ENCODE data around the gene RPN1.

The RPN1 gene

GRCh38 chr3:128609294-128609693 lies 41.3 kb downstream of the RPN1 start:
- no peak overlapping the region for H3K4me3 ChIP-seq (ENCODE audit: low read depth, low read length)
- TF ChIP-seq CTCF (IDR thresholded peaks at IDR 0.05; ENCODE audit: low read depth, low read length, missing control alignments), result no peak
- DNase-seq (ENCODE audit: low read depth), result no peak

DNA sequence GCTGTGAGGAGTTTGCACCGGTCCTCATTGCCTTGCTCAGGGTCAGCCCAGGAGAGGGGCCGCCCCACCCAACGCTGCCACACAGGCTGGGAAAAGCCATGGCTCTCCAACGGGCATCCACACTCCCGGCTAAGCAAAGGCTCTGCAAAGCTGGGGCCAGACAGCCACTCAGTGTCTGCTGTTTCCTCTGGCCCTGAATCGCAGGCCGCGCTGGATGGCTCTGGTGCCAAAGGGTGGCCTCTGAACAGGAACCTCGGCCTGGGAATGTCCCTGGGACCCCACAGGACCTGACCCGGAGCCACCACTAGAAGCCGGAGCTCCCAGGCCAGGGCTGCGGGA lies 42.9 kb downstream of the RPN1 start:
- no peak overlapping the region for H3K4me3 ChIP-seq (ENCODE audit: low read depth, low read length)
- no peak for DNase-seq (ENCODE audit: low read depth)

GRCh38 chr3:128606094-128606493 lies 44.5 kb downstream of the RPN1 start:
- DNase-seq (ENCODE audit: low read depth), result no peak
- H3K4me3 ChIP-seq (ENCODE audit: low read depth, low read length), result no peak overlapping the region
- TF ChIP-seq CTCF (IDR thresholded peaks at IDR 0.05; ENCODE audit: low read depth, low read length, missing control alignments), result no peak

More for the DNA sequence above, 42.9 kb downstream of the RPN1 start:
- TF ChIP-seq CTCF (IDR thresholded peaks at IDR 0.05; ENCODE audit: low read depth, low read length, missing control alignments), result no peak

- no peak for TF ChIP-seq CTCF (IDR thresholded peaks at IDR 0.05; ENCODE audit: low read depth, low read length, missing control alignments)
- H3K4me3 ChIP-seq (ENCODE audit: low read depth, low read length), result no peak overlapping the region
- DNase-seq (ENCODE audit: low read depth), result no peak
These were observed 45.2 kb downstream of the RPN1 start for GRCh38 chr3:128605091-128606046.

GRCh38 chr3:128603811-128604775 lies 46.5 kb downstream of the RPN1 start:
- H3K4me3 ChIP-seq (ENCODE audit: low read depth, low read length), result no peak overlapping the region
- no peak for TF ChIP-seq CTCF (IDR thresholded peaks at IDR 0.05; ENCODE audit: low read depth, low read length, missing control alignments)
- no peak for DNase-seq (ENCODE audit: low read depth)

DNA sequence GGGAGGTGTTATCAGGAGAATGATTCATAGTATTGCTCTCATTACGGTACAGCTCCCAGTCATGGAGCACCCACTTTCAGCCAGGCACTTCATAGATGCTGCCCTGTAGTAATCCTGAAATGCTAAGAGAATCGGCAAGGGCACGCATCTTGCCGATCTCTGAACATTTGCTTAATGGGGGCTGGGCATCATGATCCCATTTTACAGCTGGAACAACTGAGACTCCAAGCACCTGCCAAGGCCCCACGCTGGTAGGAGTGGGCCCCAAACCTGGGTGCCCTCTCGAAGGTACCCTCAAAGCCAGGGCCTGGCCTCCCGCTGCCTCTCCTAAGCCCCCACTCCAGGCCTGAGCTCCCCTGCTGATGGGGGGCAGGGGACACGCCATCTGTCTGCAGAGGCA lies 47.3 kb downstream of the RPN1 start:
- no peak for DNase-seq (ENCODE audit: low read depth)
- H3K4me3 ChIP-seq (ENCODE audit: low read depth, low read length), result no peak overlapping the region
- TF ChIP-seq CTCF (IDR thresholded peaks at IDR 0.05; ENCODE audit: low read depth, low read length, missing control alignments), result no peak

Data from GM12864 (cell line).